Loucy (cell line): ENCODE results near the gene NUDT2.

Experiments
- EZH2phosphoT487 ChIP-seq: fragments of 200-600 bp; IDR thresholded peaks from 2 replicates; pipeline ENCODE4 v1.6.1; 2018; ENCODE audit warnings: antibody characterized with exemption, mild to moderate bottlenecking, moderate library complexity, borderline replicate concordance
- TF ChIP-seq, protein P1 (sequence below): fragments of 200-600 bp; sonication (generic); conservative IDR thresholded peaks from 2 replicates; pipeline ENCODE4 v1.5.1; 2014; ENCODE audit warnings: mild to moderate bottlenecking, antibody characterized with exemption, low read length

DNA sequence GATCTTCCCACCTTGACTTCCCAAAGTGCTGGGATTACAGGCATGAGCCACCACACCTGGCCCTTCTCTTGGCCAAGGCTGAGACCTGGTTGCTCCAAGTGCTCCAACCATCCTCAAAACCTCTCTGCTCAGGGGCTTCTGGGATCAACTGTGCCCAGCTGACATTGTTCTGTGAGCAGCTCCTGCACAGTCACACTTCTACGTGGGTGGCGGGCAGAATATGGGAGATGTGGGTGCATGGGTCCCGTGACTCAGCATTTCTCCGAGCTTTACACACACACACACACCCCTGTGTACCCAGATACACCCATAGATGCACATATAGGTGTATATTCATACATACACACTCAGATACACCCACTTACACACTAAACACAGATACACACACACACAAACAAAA lies 57.9 kb downstream of the NUDT2 start:
- TF ChIP-seq, protein P1, sequence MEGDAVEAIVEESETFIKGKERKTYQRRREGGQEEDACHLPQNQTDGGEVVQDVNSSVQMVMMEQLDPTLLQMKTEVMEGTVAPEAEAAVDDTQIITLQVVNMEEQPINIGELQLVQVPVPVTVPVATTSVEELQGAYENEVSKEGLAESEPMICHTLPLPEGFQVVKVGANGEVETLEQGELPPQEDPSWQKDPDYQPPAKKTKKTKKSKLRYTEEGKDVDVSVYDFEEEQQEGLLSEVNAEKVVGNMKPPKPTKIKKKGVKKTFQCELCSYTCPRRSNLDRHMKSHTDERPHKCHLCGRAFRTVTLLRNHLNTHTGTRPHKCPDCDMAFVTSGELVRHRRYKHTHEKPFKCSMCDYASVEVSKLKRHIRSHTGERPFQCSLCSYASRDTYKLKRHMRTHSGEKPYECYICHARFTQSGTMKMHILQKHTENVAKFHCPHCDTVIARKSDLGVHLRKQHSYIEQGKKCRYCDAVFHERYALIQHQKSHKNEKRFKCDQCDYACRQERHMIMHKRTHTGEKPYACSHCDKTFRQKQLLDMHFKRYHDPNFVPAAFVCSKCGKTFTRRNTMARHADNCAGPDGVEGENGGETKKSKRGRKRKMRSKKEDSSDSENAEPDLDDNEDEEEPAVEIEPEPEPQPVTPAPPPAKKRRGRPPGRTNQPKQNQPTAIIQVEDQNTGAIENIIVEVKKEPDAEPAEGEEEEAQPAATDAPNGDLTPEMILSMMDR: no peak
- TF ChIP-seq EZH2phosphoT487: no peak
